Measurements from ENCODE around the gene ZNF573. TPM values are rescaled to one million over a fixed set of nuclear protein-coding genes. Genes with fewer than 3 reads are reported as not detected.

ZNF573 gene
- total RNA-seq, 1 experiment from 2014 or later = 4.4 TPM

GRCh38 chr19:37698216-37698615 lies 81.2 kb downstream of the ZNF573 start:
- DNase-seq (ENCODE audit: extremely low read depth, low read depth) = no peak

GRCh38 chr19:37695144-37695899 lies 84.1 kb downstream of the ZNF573 start:
- no peak for DNase-seq (ENCODE audit: extremely low read depth, low read depth)

- DNase-seq (ENCODE audit: extremely low read depth, low read depth) = no peak
These were observed 86.3 kb downstream of the ZNF573 start for GRCh38 chr19:37692956-37693620.

DNA sequence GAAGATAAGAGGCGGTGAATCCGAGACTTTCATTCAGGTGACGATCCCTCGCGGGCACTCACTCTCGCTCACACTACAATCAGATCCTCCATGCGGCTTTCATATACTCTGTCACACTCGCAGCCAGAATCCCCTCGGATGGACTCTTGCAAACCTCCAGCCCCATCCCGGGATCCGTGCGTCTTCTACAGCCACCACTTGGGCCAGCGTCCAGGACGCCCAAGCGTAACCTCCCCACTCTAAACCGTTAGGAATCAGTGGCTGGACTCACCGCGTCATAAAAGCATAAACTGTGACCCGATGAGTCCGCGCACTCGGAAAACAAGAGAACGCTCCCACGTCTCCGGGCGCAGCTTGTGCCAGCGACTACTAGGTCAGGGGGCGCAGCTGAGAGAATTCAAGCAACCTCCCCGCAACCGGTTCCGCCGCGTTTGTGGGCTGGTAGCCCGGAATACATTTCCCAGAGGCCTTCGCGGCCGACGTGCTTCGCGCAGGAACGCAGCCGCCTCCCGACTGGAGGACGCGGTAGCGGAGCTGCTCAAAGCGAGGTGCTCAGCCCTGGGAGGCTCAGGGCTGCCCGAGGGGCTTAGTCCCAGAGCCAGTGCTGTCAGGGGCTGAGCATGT lies 87.4 kb downstream of the ZNF573 start:
- no peak for DNase-seq (ENCODE audit: extremely low read depth, low read depth)

Small RNAs within 50 kb of the gene (small RNA-seq; reads per million reads assigned to genes)
- gene SELENOKP1 = 0 reads per million in 2 experiments

Other genes starting within 250 kb of the ZNF573 start
- gene ZNF571, start 184.8 kb downstream of the ZNF573 start, total RNA-seq (2014; rRNA removed; shearing (Covaris generic)) = 3.4 and 4.1 TPM in 2 replicates
- 0.30 and 0.61 TPM in 2 replicates for gene ZNF540, start 184.7 kb downstream of the ZNF573 start, total RNA-seq (2014; rRNA removed; shearing (Covaris generic))
- 7.7 and 14.1 TPM in 2 replicates for gene ZFP30, start 124.1 kb downstream of the ZNF573 start, total RNA-seq (2014; rRNA removed; shearing (Covaris generic))
- gene ZNF607, start 59.8 kb downstream of the ZNF573 start, total RNA-seq (2014; rRNA removed; shearing (Covaris generic)) = 3.6 and 4.2 TPM in 2 replicates
- gene WDR87, start 127.0 kb upstream of the ZNF573 start, total RNA-seq (2014; rRNA removed; shearing (Covaris generic)) = not detected in 2 replicates
- gene SIPA1L3, start 127.6 kb upstream of the ZNF573 start, total RNA-seq (2014; rRNA removed; shearing (Covaris generic)) = 3.4 and 3.9 TPM in 2 replicates